GM21619 (cell line): ENCODE results near the gene ADISSP.
A peak's percentile ranks its signal among the peaks of the same experiment; 100 is the strongest.
"Not testable (repeated sequence)": the region's sequence is repeated elsewhere in the genome, so short reads cannot be mapped to it uniquely, and the experiment has no call there.

ENCODE experiments used
- ATAC-seq: cut with Tn5 transposase; IDR thresholded peaks from one replicate; pipeline ENCODE4 v1.9.1; 2021; ENCODE audit not compliant: unreplicated experiment

ADISSP gene

DNA sequence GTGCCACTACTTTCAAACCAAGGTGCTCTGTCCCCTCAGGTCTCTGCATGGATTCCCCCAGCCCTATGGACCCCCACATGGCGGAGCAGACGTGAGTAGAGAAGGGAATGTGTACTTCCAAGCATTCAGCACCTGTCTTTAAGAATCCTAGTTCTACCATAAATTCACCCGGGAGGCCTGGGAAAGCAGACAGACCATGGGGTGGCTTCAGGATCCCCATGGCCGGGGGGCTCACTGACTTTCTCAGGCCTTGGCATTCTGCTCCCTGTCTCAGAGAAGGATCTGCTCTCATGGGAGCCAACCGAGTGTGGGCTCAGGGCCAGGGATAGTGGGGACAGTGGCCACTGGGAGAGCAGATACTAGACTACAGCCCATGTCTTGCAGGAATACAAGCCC is 30.8 kb upstream of the ADISSP start:
- ATAC-seq: no peak

DNA sequence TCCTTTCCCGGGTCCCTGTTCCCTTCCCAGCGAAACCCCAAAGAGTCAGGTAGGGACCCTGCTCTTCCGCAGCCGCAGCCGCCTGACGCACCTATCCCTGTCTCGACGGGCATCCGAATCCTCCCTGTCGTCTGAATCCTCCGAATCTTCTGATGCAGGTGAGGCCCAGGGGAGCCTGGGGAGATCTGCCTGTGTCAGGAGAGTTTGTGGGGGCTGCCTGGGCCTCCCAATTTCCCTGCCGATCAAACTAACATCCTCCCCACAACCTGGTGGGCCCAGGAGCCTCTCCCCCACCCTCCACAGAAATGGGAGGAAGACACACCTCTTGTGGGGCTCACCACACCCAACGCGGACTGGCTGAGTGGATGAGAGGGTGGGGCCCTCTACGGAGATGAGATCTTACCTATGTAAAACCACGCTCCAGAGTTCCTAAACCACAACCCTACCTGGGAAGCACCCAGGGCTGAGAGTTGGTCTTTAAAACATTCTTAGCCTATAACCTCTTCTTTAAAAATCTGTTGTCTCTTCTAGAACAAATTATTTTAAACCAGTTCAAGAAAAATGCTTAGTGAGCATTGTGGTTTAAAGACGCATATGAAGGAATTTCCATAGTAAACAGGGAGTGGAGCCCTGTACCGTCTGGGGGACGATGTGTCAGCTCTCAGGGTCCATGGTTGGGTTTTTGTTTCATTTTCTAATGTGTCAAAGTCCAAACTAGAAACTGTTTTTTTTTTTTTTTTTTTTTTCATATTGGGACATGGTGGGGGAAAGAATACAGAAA is 30.2 kb upstream of the ADISSP start:
- no peak for ATAC-seq

DNA sequence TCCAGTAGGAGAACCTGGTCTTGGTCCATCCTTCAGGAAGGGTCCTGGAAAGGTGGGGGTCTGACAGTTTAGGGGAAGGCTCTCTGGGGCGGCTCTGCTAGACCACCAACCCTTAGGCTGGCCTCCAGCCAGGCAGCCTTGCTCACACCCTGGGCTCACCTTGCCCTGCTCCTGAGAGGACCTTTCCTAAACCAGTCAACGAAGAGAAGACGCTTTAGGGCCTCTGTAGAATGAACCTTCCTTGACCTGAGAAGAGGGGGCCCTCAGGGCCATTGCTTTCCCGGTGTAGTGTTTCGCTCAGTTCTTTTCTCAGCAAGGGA is 29.6 kb upstream of the ADISSP start:
- no peak for ATAC-seq

DNA sequence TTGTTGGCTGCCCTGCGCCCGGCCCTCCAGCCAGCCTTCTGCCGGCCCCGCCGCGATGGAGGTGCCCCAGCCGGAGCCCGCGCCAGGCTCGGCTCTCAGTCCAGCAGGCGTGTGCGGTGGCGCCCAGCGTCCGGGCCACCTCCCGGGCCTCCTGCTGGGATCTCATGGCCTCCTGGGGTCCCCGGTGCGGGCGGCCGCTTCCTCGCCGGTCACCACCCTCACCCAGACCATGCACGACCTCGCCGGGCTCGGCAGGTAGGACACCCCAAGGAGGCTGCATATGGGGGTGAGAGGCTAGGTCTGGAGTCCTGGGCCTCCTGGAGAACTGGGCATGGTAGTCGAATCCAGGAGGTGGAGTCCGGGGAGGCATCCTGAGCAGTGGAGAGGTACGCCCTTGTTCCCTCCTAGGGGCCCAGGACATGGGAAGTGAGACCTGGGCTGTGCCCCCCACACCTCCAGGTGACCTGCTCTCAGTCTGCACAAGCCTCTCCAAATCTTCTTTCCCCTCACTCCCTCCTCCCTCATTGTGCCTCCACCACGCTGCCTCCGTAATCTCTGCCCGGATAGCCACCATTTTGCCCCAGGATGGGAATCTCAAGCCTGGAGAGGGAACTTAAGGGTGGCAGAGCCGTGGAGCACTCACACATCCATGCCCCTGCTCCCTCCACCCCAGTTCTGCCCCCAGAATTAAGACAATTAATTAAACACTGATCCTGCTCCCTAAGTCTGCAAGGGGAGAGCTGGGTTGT is 29.1 kb upstream of the ADISSP start:
- ATAC-seq: peak; percentile 3

DNA sequence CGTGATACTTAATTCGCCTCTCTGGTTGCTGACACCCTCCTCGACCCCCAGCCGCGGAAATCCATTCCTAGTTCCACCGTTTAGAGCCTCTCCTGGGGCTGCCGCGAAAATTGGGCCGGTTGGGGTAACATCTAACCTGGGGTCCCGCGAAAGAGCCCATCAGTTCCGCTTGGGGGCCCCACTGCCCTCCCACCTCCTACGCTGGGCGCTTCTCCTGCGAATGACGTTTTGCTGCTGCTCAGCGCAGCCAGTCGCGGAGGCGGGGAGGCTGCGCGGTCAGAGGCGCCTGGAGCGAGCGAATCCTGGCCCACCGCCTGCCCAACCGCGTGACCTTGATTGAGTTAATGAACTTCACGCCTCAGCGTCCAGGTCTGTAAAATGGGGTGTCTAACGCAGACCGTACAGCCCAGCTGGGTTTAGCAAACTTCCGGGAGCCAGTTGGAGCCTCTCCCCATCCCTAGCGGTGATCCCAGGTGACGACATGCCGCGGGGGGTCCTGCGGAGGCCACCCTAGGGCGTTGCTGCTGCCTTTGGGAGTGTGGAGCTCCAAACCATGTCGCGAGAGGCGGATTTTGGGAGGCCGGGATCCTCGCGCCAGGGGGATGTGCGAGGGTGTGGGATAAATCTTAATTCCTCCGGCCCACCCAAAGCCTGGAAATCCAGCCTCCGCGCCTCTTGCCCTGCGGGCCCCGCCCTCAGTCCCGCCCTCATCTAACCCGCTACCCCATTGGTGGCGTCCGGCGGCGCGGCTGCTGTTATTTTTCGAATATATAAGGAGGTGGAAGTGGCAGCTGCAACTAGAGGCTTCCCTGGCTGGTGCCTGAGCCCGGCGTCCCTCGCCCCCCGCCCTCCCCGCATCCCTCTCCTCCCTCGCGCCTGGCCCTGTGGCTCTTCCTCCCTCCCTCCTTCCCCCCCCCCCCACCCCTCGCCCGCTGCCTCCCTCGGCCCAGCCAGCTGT is 28.2 kb upstream of the ADISSP start, which contains the start of gene CDC25B:
TSS of gene CDC25B (plus strand) at position 800 of the 958 bp plus-strand sequence. CDS start 222 bp downstream, outside the sequence.
- ATAC-seq: peak; percentile 60

DNA sequence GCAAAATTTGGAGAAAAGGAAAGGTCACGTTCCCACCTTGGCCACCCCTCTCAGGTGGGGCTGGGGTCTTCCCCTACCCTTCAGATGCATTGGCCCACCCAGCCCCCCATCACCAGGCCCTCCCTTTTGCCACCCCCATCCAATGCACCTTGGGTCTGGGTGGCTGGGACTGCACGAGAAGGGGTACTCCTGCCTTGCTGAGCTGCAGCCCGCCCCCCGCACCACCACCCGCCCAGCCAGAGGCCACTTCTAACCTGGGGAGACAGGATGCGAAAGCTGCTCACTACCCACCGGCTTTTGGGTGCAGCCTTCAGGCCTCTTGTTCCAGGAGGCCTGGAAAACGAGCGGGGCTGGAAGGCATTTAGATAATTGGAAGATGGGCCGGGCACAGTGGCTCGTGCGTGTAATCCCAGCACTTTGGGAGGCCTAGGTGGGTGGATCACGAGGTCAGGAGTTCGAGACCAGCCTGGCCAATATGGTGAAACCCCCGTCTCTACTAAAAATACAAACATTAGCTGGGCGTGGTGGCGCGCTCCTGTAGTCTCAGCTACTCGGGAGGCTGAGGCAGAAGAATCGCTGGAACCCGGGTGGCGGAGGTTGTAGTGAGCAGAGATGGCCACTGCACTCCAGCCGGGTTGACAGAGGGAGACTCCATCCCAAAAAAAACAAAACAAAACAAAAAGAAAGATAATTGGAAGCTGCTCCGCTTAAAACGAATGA is 27.3 kb upstream of the ADISSP start:
- no peak for ATAC-seq

DNA sequence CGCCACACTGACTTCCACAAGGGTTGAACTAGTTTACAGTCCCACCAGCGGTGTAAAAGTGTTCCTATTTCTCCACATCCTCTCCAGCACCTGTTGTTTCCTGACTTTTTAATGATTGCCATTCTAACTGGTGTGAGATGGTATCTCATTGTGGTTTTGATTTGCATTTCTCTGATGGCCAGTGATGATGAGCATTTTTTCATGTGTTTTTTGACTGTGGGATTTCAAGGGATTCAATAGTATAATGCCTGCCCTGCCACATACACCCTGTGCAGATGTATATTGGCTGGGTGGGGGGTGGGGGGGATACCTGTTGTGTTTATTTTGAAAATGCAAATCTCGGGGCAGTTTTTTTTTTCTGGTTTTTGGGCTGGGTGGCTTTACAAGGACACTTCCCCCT is 26.6 kb upstream of the ADISSP start:
- not testable (repeated sequence) for ATAC-seq

DNA sequence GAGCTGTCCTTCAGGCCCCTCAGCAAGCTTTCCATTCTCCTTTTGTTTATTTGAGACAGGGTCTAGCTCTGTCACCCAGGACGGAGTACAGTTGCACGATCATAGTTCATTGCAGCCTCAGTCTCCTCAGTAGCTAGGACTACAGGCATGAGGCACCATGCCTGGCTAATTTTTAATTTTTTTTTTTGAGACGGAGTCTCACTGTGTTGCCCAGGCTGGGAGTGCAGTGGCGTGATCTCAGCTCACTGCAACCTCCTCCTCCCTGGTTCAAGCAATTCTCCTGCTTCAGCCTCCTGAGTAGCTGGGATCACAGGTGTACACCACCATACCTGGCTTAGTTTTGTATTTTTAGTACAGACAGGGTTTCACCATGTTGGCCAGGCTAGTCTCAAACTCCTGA is 21.6 kb upstream of the ADISSP start:
- not testable (repeated sequence) for ATAC-seq

DNA sequence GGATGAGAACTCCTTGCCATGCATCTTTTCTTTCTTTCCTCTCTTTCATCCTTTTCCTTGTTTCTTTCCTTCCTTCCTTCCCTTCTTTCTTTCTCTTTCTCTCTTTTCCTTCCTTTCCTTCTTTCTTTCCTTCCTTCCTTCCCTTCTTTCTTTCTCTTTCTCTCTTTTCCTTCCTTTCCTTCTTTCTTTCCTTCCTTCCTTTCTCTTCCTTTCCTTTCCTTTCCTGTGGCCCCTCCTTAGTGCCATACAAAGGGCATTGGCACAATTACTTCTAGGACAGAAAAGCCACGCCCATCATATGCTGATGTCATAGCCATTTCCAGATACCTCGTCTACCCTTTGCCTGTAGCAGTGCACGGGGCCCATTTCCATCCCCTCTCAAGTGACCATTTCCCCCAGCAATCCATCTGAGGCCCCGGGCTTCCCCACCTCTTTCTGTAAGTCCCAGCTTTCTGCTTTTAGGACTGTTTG is 21.2 kb upstream of the ADISSP start:
- no peak for ATAC-seq

DNA sequence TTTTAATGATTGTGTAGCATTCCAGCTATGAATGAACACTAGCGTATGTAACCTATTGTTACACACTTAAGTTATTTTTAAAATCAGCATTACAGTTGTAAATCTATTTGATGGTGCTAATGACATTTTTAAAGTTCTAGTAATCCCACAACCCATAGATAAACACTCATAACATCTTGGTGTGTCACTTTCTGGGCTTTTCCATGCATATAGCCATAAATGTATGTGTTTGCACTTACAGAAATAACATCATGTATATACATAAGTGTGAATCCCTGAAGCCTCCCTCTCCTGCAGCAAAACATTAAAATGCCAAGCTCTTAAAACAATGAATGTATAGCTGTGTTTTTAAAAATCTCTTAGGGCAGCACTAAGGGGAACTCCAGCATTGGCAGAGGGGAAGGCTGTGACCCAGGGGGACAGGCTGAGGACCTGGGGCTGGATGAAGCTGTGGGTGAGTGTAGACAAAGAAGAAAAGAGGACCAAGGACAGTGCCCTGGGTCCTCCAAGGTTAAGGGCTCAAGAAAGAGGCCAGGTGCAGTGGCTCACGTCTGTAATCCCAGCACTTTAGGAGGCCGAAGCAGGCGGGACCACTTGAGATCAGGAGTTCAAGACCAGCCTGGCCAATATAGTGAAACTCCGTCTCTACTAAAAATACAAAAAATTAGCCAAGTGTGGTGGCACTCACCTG is 19.9 kb upstream of the ADISSP start:
- ATAC-seq: no peak

DNA sequence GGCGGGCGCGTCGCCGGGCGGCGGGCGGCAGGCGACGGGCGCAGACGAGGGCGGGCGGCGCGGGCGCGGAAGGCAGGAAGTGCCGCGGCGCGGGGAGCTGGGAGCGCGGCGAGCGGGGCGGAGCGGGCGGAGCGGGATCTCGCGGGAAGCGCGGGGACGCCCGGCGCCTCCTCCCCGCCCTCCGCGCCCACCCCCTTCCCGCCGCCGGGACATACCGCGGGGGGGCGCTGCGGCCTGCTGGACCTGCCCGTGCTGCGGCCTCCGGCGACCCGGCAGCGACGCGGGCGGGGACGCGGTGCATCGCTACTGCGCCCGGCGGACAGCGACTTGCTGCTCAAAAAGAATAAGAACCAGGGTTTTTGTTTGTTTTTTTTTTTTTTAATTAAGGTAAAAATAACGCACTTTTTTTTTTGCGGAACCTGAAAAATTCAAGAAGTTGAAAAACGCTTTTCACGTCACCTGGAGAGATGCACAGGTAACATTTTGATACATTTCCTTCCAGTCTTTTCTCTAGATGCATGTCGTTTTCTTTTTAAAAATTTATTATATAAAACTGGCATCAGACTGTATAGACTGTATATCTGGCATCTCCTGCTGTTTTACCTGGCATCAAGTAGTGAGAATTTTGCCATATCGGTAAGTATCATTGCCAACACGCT is 19.2 kb upstream of the ADISSP start, which contains the start of gene CENPB:
TSS of gene CENPB (minus strand) at position 76 of the 659 bp plus-strand sequence. CDS start 257 bp downstream, outside the sequence.
- peak; percentile 77 for ATAC-seq

DNA sequence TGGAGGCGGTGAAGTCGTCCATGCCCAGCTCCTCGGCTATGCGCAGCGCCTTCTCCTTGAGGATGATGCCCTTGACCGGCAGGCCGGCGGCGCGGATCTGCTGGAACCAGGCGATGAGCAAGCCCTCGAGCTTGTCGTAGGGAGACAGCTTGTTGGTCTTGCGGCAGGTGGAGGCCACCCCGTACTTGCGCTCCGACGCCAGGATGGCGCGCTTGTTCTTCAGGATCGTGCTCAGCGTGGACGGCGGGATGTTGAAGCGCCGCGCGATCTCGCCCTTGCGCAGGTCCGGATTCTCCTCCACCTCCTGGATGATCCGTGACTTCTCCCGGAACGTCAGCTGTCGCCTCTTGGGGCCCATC is 18.6 kb upstream of the ADISSP start:
- ATAC-seq: peak; percentile 12

DNA sequence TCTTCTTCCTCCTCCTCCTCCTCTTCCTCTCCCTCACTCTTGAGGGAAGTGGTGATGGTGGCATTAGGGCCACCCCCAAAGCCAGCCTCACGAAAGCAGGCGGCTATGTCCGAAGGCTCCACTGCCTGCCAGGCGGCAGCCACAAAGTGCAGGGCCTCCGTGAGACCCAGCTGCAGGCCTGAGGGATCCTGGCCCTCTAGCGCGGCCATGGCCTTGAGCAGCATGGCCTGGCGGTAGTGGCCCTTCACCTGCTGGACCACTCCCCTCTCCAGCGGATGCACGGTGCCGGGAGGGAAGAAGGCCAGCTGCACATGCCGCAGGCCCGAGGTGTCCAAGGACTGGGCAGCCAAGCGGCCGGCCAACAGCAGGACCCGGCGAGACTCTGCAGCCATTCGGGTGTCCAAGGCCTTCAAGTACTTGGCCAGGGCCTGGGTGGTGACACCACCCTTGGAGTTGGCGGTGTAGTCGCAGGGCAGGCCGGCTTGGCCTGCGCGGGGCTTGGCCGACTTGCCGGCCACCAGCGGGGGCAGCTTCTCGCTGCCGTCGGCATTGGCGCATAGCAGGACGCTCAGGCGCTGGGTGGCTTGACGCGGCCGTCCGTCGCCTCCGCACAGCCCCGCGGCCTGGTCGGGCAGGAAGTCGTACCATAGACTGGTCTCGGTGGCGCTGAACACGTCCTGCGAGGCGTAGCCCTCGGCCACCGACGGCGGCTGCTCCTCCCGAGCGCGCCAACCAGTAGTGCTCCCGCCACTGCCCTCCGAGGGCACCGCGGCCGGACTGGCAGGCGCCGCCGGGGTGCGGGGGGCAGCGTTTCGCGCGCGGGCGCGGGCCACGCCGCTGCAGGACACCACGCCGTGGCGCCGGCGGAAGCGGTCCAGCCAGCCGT is 17.9 kb upstream of the ADISSP start:
- no peak for ATAC-seq

DNA sequence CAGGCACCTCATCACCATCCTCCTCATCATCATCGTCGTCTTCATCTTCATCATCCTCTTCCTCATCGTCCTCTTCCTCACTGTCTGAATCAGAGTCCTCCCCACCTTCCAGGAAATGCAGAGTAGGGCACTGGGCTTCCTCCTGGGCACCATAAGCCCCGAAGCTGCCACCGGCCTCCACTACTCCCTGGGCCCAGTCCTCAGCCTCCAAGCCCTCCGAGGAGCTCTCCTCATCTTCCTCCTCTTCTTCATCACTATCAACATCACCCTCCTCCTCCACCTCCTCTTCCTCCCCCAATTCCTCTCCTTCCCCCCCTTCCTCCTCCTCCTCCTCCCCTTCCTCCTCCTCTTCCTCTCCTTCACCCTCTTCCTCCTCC is 17.3 kb upstream of the ADISSP start:
- no peak for ATAC-seq

DNA sequence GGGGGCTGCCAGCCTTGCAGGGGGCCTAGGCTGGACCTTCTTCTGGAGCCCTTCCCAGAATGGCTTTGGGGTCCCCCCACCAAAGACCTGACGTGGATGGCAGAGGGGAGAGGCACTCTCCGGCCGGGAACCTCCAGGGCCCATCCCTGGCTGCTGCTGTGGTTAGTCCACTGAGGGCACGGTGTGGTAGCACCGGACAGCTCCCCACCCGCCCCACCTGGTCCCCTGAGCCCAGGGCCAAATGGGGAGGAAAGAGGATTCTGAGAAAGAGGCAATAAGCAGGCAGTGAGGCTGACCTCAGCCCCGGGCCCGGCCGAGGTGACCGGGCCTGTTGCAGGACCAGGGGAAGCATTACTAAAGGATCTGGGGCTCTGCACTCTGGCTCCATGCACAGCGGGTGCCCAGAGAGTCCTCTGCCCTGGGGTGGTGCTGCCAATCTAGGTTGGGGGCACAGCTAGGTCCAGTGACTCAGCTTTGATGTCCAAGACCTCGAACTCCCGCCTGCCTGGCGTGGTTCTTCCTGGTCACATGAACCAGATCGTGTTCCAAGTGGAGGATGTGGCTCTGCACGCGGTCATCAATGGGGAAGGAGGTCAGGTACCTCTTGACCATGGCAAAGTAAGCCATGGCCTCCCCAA is 16.8 kb upstream of the ADISSP start:
- no peak for ATAC-seq

DNA sequence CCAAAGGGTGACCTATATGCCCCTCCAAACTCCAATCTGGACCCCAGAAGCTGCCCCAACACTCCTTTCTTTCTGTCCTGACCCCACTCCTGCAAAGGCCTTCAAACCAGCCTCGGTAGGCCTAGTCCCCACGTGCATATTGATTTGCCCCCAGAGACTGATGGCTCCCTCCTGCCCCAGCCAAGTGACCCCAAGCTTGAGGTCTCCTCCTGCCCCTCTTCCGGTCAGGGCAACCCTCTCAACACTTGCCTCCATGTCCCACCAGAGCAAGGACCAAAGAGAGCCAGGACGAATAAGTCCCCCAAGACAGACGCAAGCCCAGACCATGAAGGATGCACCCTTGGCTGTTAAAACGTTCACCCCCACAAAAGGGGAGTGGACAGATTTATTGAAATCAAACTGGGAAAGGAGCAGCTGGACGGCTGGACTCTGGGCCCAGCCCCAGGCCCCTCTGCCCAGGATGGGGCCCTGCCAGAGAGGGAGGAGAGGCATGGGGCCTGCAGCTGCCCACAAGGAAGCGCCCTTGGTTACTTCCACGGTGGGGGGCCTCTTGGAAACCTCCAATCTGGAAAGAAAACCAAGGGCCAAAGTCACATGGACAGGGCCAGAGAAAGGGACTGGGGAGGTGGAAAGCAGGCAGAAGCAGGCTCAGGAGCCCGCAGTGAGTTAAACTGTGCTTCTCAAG is 16.1 kb upstream of the ADISSP start:
- no peak for ATAC-seq

DNA sequence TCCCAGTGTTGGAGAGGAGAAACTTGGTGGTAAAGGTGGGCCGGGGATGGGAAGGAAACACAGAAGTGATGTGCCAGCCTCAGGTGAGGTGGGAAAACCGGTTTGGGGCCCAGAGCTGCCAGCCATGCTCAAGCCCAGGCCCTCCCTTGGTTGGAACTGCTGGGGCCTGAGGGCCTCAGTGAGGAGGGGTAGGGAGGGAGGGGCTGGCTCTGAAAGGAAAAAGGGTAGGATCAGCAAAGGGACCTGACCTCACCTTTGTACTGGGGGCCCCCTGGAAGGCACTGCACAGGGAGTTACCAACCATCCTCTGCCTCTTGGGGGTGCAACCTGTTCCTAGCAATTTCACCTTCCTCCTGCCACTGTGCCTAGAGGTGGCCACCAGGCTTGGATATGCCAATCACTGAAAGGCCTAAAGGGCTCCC is 15.5 kb upstream of the ADISSP start:
- no peak for ATAC-seq
